DND-41 (cell line): ENCODE measurements around the gene NDUFA13.
A peak's percentile ranks its signal among the peaks of the same experiment; 100 is the strongest.

ENCODE experiments used
- ATAC-seq: fragments of 200-7000 bp; cut with Tn5 transposase; 3 replicates; pipeline ENCODE4 v1.9.1; 2021; ENCODE audit warnings: low read depth; ENCODE audit not compliant: insufficient read depth
- DNase-seq: peaks from one replicate; pipeline ENCODE4 v3.0.0-alpha.2; 2020
- H2AFZ ChIP-seq: 2 replicates; pipeline ENCODE4 v1.6.0; 2012; ENCODE audit warnings: low read depth, low read length
- H3K27ac ChIP-seq: 2 replicates; pipeline ENCODE4 v1.5.1; 2012; ENCODE audit warnings: low read length, inconsistent platforms
- H3K27me3 ChIP-seq: fragments of 200-600 bp; sonication (generic); 2 replicates; pipeline ENCODE4 v1.6.0; 2012; ENCODE audit warnings: low read length, mild to moderate bottlenecking, inconsistent platforms; ENCODE audit not compliant: insufficient read depth, poor library complexity
- H3K36me3 ChIP-seq: 2 replicates; pipeline ENCODE4 v1.5.1; 2012; ENCODE audit warnings: low read length, inconsistent platforms; ENCODE audit not compliant: insufficient read depth
- H3K4me1 ChIP-seq: 2 replicates; pipeline ENCODE4 v1.5.1; 2012; ENCODE audit warnings: mild to moderate bottlenecking, low read length; ENCODE audit not compliant: insufficient read depth
- H3K4me2 ChIP-seq: 2 replicates; pipeline ENCODE4 v1.6.0; 2012; ENCODE audit warnings: mild to moderate bottlenecking, moderate library complexity, low read length, inconsistent platforms; ENCODE audit not compliant: insufficient read depth
- H3K4me3 ChIP-seq, 2 experiments: fragments of 200-600 bp in 1 of 2; shearing (Covaris generic) in 1 of 2; 2 replicates each; pipeline ENCODE4 v1.5.1; 2012 to 2016; ENCODE audit warnings: inconsistent platforms in 2 of 2, low read length in 2 of 2, mild to moderate bottlenecking in 2 of 2, low read depth in 1 of 2, moderate library complexity in 1 of 2
- H3K79me2 ChIP-seq: 2 replicates; pipeline ENCODE4 v1.6.0; 2012; ENCODE audit warnings: low read length, inconsistent platforms; ENCODE audit not compliant: insufficient read depth
- H3K9ac ChIP-seq: 2 replicates; pipeline ENCODE4 v1.6.0; 2012; ENCODE audit warnings: low read depth, mild to moderate bottlenecking, inconsistent platforms, low read length, moderate library complexity
- H3K9me3 ChIP-seq: 2 replicates; pipeline ENCODE4 v1.5.1; 2012; ENCODE audit warnings: low read length, moderate library complexity, mild to moderate bottlenecking, inconsistent platforms; ENCODE audit not compliant: insufficient read depth, severe bottlenecking
- H4K20me1 ChIP-seq: 2 replicates; pipeline ENCODE4 v1.6.0; 2012; ENCODE audit warnings: low read length; ENCODE audit not compliant: insufficient read depth
- EZH2 ChIP-seq: IDR thresholded peaks from 3 replicates; pipeline ENCODE4 v1.6.1; 2012; ENCODE audit warnings: borderline replicate concordance, low read depth, mild to moderate bottlenecking, moderate library complexity, low read length, inconsistent platforms; ENCODE audit not compliant: severe bottlenecking
- TF ChIP-seq, protein P1 (sequence below): IDR thresholded peaks from 2 replicates; pipeline ENCODE4 v1.5.1; 2012; ENCODE audit warnings: borderline replicate concordance, low read length, moderate library complexity, mild to moderate bottlenecking; ENCODE audit not compliant: poor library complexity, severe bottlenecking; ENCODE audit errors: extremely low read depth

The NDUFA13 gene

GRCh38 chr19:19487077-19487949, 28.7 kb upstream of the NDUFA13 start:
- H3K9me3 ChIP-seq, result no peaks in the 10 kb centered on the region
- H3K9ac ChIP-seq, result no peak overlapping the region
- no peak overlapping the region for H3K4me2 ChIP-seq
- peak overlapping the region; percentile 39; the same call in 1 of the 2 replicates for H3K27ac ChIP-seq
- DNase-seq (no peak), ATAC-seq (no peak)
- no peaks in the 10 kb centered on the region for H3K27me3 ChIP-seq
- H3K36me3 ChIP-seq, result peaks cover 69% of the 10 kb centered on the region
- peaks cover 27% of the 10 kb centered on the region for H3K4me1 ChIP-seq
- peaks cover 86% of the 10 kb centered on the region for H4K20me1 ChIP-seq
- H2AFZ ChIP-seq, result no peak overlapping the region
- no peak for TF ChIP-seq EZH2
- TF ChIP-seq, protein P1, sequence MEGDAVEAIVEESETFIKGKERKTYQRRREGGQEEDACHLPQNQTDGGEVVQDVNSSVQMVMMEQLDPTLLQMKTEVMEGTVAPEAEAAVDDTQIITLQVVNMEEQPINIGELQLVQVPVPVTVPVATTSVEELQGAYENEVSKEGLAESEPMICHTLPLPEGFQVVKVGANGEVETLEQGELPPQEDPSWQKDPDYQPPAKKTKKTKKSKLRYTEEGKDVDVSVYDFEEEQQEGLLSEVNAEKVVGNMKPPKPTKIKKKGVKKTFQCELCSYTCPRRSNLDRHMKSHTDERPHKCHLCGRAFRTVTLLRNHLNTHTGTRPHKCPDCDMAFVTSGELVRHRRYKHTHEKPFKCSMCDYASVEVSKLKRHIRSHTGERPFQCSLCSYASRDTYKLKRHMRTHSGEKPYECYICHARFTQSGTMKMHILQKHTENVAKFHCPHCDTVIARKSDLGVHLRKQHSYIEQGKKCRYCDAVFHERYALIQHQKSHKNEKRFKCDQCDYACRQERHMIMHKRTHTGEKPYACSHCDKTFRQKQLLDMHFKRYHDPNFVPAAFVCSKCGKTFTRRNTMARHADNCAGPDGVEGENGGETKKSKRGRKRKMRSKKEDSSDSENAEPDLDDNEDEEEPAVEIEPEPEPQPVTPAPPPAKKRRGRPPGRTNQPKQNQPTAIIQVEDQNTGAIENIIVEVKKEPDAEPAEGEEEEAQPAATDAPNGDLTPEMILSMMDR, result no peak
- peaks cover 94% of the 10 kb centered on the region for H3K79me2 ChIP-seq
- H3K4me3 ChIP-seq, result no peak overlapping the region

- H3K36me3 ChIP-seq, result peaks cover 69% of the 10 kb centered on the region
Measured at GRCh38 chr19:19487950-19488874, 27.8 kb upstream of the NDUFA13 start.

GRCh38 chr19:19488875-19489690, 26.9 kb upstream of the NDUFA13 start:
- TF ChIP-seq, protein P1, result no peak
- no peak for TF ChIP-seq EZH2
- H3K9ac ChIP-seq, result no peak overlapping the region
- no peak overlapping the region for H3K4me3 ChIP-seq
- peaks cover 87% of the 10 kb centered on the region for H3K79me2 ChIP-seq
- H3K36me3 ChIP-seq, result peaks cover 72% of the 10 kb centered on the region
- H2AFZ ChIP-seq, result no peak overlapping the region
- peaks cover 82% of the 10 kb centered on the region for H4K20me1 ChIP-seq
- peak; percentile 78 for DNase-seq
- peak; percentile 84 for ATAC-seq
- H3K9me3 ChIP-seq, result no peaks in the 10 kb centered on the region
- no peaks in the 10 kb centered on the region for H3K27me3 ChIP-seq
- peaks cover 27% of the 10 kb centered on the region for H3K4me1 ChIP-seq
- no peak overlapping the region for H3K4me2 ChIP-seq
- peak overlapping the region; percentile 42 for H3K27ac ChIP-seq

More at GRCh38 chr19:19487950-19488874, 27.8 kb upstream of the NDUFA13 start:
- peaks cover 90% of the 10 kb centered on the region for H3K79me2 ChIP-seq
- no peak overlapping the region for H3K4me3 ChIP-seq
- no peak for ATAC-seq
- no peak overlapping the region for H3K4me2 ChIP-seq
- H3K4me1 ChIP-seq, result peaks cover 27% of the 10 kb centered on the region
- peaks cover 81% of the 10 kb centered on the region for H4K20me1 ChIP-seq
- no peak for TF ChIP-seq EZH2
- TF ChIP-seq, protein P1, result no peak
- H2AFZ ChIP-seq, result no peak overlapping the region
- no peaks in the 10 kb centered on the region for H3K27me3 ChIP-seq
- DNase-seq, result no peak
- no peaks in the 10 kb centered on the region for H3K9me3 ChIP-seq
- H3K27ac ChIP-seq, result peak overlapping the region; percentile 42
- H3K9ac ChIP-seq, result no peak overlapping the region
